HepG2 (cell line): Measurements from ENCODE around the gene RBP5. TPM values are rescaled to one million over a fixed set of nuclear protein-coding genes. Genes with fewer than 3 reads are reported as not detected.

Experiments
- CENPX ChIP-seq: sonication (generic); formaldehyde crosslinking; IDR thresholded peaks from 2 replicates; pipeline ENCODE4 v1.9.0; 2021; ENCODE audit warnings: mild to moderate bottlenecking, missing genetic modification reagents, moderate library complexity
- HDAC1 ChIP-seq: sonication (generic); formaldehyde crosslinking; IDR thresholded peaks from 2 replicates; pipeline ENCODE4 v1.5.1; 2020; ENCODE audit warnings: mild to moderate bottlenecking, missing genetic modification reagents
- HNRNPK ChIP-seq: fragments of 200-400 bp; formaldehyde crosslinking; IDR thresholded peaks from 2 replicates; pipeline ENCODE4 v1.6.1; 2018; ENCODE audit warnings: low read length, low read depth, moderate library complexity, mild to moderate bottlenecking; ENCODE audit not compliant: poor library complexity, severe bottlenecking
- HNRNPUL1 ChIP-seq: fragments of 200-400 bp; formaldehyde crosslinking; IDR thresholded peaks from 2 replicates; pipeline ENCODE4 v1.6.1; 2017; ENCODE audit warnings: low read depth, mild to moderate bottlenecking, low read length, moderate library complexity
- KDM2A ChIP-seq: sonication (generic); formaldehyde crosslinking; IDR thresholded peaks from 2 replicates; pipeline ENCODE4 v1.4.0; 2020; ENCODE audit warnings: low read depth, missing genetic modification reagents, borderline replicate concordance
- LCORL ChIP-seq, 2 experiments: fragments of 450-650 bp in 1 of 2; sonication (generic) in 1 of 2; formaldehyde crosslinking in 1 of 2; IDR thresholded peaks; 2 replicates each; pipeline versions ENCODE4 v1.5.0 to v1.6.1; 2017 to 2020; ENCODE audit warnings: antibody characterized with exemption in 1 of 2, missing genetic modification reagents in 1 of 2
- MATR3 ChIP-seq: sonication (generic); formaldehyde crosslinking; IDR thresholded peaks from 2 replicates; pipeline ENCODE4 v1.4.0; 2020; ENCODE audit warnings: missing genetic modification reagents
- MBD4 ChIP-seq: IDR thresholded peaks from 2 replicates; pipeline ENCODE4 v1.6.1; 2012; ENCODE audit warnings: low read length, inconsistent platforms, borderline replicate concordance
- MIXL1 ChIP-seq: IDR thresholded peaks from 2 replicates; pipeline ENCODE4 v1.6.1; 2016
- MXD4 ChIP-seq: IDR thresholded peaks from 2 replicates; pipeline ENCODE4 v1.6.1; 2016; ENCODE audit warnings: mild to moderate bottlenecking, missing biosample characterization, missing genetic modification reagents
- NCOA2 ChIP-seq: sonication (generic); formaldehyde crosslinking; IDR thresholded peaks from 2 replicates; pipeline ENCODE4 v1.8.0; 2022; ENCODE audit warnings: inconsistent platforms
- NFATC3 ChIP-seq: sonication (generic); formaldehyde crosslinking; IDR thresholded peaks from 2 replicates; pipeline ENCODE4 v1.5.1; 2020; ENCODE audit warnings: mild to moderate bottlenecking, missing genetic modification reagents
- NR2F2 ChIP-seq: IDR thresholded peaks from 2 replicates; pipeline ENCODE4 v1.6.1; 2012; ENCODE audit warnings: low read depth, inconsistent platforms, borderline replicate concordance
- PRDM15 ChIP-seq: sonication (generic); formaldehyde crosslinking; IDR thresholded peaks from 2 replicates; pipeline ENCODE4 v1.4.0; 2020; ENCODE audit warnings: missing genetic modification reagents
- SCMH1 ChIP-seq: sonication (generic); formaldehyde crosslinking; IDR thresholded peaks from 2 replicates; pipeline ENCODE4 v1.9.0; 2021; ENCODE audit warnings: missing genetic modification reagents, mild to moderate bottlenecking, borderline replicate concordance
- SMAD1 ChIP-seq: sonication (generic); formaldehyde crosslinking; IDR thresholded peaks from 2 replicates; pipeline ENCODE4 v1.4.0; 2020; ENCODE audit warnings: missing genetic modification reagents, low read depth, mild to moderate bottlenecking, borderline replicate concordance
- ZBTB1 ChIP-seq: sonication (generic); formaldehyde crosslinking; IDR thresholded peaks from 2 replicates; pipeline ENCODE4 v1.4.0; 2020; ENCODE audit warnings: missing genetic modification reagents, borderline replicate concordance
- ZBTB38 ChIP-seq: sonication (generic); formaldehyde crosslinking; IDR thresholded peaks from 2 replicates; pipeline ENCODE4 v1.5.1; 2020; ENCODE audit warnings: mild to moderate bottlenecking, missing genetic modification reagents
- ZFP62 ChIP-seq: sonication (generic); formaldehyde crosslinking; IDR thresholded peaks from 2 replicates; pipeline ENCODE4 v1.4.0; 2020; ENCODE audit warnings: missing genetic modification reagents
- ZNF138 ChIP-seq: sonication (generic); formaldehyde crosslinking; IDR thresholded peaks from 2 replicates; pipeline ENCODE4 v1.5.0; 2020; ENCODE audit warnings: mild to moderate bottlenecking, low read depth, missing genetic modification reagents
- ZNF430 ChIP-seq: sonication (generic); formaldehyde crosslinking; IDR thresholded peaks from 2 replicates; pipeline ENCODE4 v1.9.0; 2021; ENCODE audit warnings: mild to moderate bottlenecking, missing genetic modification reagents
- ZNF441 ChIP-seq: sonication (generic); formaldehyde crosslinking; IDR thresholded peaks from 2 replicates; pipeline ENCODE4 v1.7.0; 2021; ENCODE audit warnings: missing genetic modification reagents, borderline replicate concordance
- ZNF614 ChIP-seq: IDR thresholded peaks from 2 replicates; pipeline ENCODE4 v1.6.1; 2018; ENCODE audit warnings: missing biosample characterization, missing genetic modification reagents, inconsistent platforms, borderline replicate concordance
- ZSCAN22 ChIP-seq: sonication (generic); formaldehyde crosslinking; IDR thresholded peaks from 2 replicates; pipeline ENCODE4 v1.4.0; 2020; ENCODE audit warnings: mild to moderate bottlenecking, missing genetic modification reagents
- ZZZ3 ChIP-seq: sonication (generic); formaldehyde crosslinking; IDR thresholded peaks from 2 replicates; pipeline ENCODE4 v1.4.0; 2020; ENCODE audit warnings: missing genetic modification reagents, mild to moderate bottlenecking, borderline replicate concordance
- polyA plus RNA-seq, 8 experiments: library from polyadenylated mRNA; depleted of rRNA in 3 of 8; stranded (reverse) in 7 of 8; unstranded in 1 of 8; fragments of >200 nt; fragmentation: Illumina TruSeq in 4 of 8; extraction: Trizol in 4 of 8; gene quantifications; 2 replicates each; pipeline versions ENCODE4 v1.2.1 to v1.2.3, GENCODE V29; 2011 to 2016; ENCODE audit warnings: low read depth in 4 of 8, missing spikeins in 1 of 8, mixed read lengths in 1 of 8; ENCODE audit not compliant: insufficient read depth in 1 of 8
- total RNA-seq, 5 experiments: library from RNA; depleted of rRNA; stranded (reverse); fragments of >200 nt; fragmentation: Illumina TruSeq; extraction: Trizol; gene quantifications; 2 replicates each; pipeline ENCODE4 v1.2.3, GENCODE V29; 2016; ENCODE audit warnings: low read depth in 1 of 5
- TF ChIP-seq, protein P1 (sequence below): sonication (generic); formaldehyde crosslinking; IDR thresholded peaks from 2 replicates; pipeline ENCODE4 v1.4.0; 2020; ENCODE audit warnings: mild to moderate bottlenecking, missing genetic modification reagents

The RBP5 gene
- total and polyA plus RNA-seq, 2 of the 13 experiments (the other 11 are each of a cell fraction or from before 2014, with no cell fraction given), result 13.8 to 19.8 TPM

DNA sequence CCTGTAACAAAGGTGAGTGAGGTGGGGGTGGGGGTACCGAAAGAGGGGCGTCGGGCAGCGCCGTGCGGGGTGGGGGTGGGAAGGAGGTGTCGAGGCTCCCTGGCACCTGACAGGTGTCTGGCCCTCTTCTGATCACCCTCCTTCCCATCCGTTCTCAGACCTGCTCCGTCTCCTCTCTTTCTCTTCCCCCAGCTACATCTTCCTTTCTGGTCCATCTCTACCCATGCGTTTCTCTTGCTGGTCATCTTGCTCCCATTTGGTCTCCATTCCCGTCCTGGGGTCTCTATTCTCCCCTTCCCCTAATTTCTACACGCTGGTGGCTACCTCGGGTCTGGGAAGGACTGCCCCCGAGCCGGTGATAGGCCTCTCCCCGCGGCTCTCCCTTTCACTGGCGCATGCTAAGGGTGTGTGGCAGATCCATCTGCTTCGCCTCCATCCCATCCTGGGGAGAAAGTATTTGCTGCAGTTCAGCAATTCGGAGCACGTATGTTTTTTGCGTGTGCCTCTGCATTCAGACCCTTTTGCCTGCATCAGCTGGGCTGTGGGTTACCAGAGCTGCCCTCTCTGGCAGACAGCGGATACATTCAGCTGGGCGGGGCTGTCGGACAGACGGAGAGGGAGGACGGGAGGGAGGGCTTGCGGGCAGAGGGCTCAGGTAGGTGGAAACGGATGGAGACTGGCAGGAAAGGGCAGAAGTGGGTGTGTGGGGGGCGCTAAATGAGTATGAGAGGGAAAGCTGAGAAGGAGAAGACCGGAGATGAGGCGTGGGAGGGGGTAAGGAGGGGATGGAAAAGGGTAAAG is 2.2 kb upstream of the RBP5 start (continued):
- TF ChIP-seq MBD4, result no peak
- no peak for TF ChIP-seq MIXL1
- TF ChIP-seq ZNF138 (CRISPR knock-in tag), result no peak
- TF ChIP-seq SMAD1 (CRISPR knock-in tag), result no peak
- TF ChIP-seq, protein P1, sequence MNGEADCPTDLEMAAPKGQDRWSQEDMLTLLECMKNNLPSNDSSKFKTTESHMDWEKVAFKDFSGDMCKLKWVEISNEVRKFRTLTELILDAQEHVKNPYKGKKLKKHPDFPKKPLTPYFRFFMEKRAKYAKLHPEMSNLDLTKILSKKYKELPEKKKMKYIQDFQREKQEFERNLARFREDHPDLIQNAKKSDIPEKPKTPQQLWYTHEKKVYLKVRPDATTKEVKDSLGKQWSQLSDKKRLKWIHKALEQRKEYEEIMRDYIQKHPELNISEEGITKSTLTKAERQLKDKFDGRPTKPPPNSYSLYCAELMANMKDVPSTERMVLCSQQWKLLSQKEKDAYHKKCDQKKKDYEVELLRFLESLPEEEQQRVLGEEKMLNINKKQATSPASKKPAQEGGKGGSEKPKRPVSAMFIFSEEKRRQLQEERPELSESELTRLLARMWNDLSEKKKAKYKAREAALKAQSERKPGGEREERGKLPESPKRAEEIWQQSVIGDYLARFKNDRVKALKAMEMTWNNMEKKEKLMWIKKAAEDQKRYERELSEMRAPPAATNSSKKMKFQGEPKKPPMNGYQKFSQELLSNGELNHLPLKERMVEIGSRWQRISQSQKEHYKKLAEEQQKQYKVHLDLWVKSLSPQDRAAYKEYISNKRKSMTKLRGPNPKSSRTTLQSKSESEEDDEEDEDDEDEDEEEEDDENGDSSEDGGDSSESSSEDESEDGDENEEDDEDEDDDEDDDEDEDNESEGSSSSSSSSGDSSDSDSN (CRISPR knock-in tag), result no peak
- TF ChIP-seq ZBTB38 (CRISPR knock-in tag), result no peak
- no peak for TF ChIP-seq CENPX (CRISPR knock-in tag)
- no peak for TF ChIP-seq NR2F2
- no peak for TF ChIP-seq MATR3 (CRISPR knock-in tag)
- no peak for TF ChIP-seq ZNF430 (CRISPR knock-in tag)
- peak; percentile 54; the same call in 1 of the 2 replicates for TF ChIP-seq HDAC1 (CRISPR knock-in tag)
- TF ChIP-seq NCOA2, result no peak
- no peak for TF ChIP-seq ZFP62
- no peak for TF ChIP-seq LCORL (IDR thresholded peaks at IDR 0.05)
- TF ChIP-seq LCORL (CRISPR knock-in tag; IDR thresholded peaks at IDR 0.05), result peak; percentile 24; the same call in 1 of the 2 replicates
- peak; percentile 25; the same call in 1 of the 2 replicates for TF ChIP-seq PRDM15
- TF ChIP-seq ZSCAN22 (CRISPR knock-in tag), result no peak
- TF ChIP-seq MXD4, result no peak
- no peak for TF ChIP-seq ZBTB1
- TF ChIP-seq KDM2A (CRISPR knock-in tag), result peak; percentile 22; the same call in 1 of the 2 replicates
- TF ChIP-seq HNRNPK, result no peak
- no peak for TF ChIP-seq SCMH1 (CRISPR knock-in tag)
- TF ChIP-seq NFATC3 (CRISPR knock-in tag), result no peak
- TF ChIP-seq ZNF441, result no peak
- no peak for TF ChIP-seq ZZZ3 (CRISPR knock-in tag)
- TF ChIP-seq ZNF614, result no peak
- no peak for TF ChIP-seq HNRNPUL1
